HuH-7.5 (cell line): ENCODE results near the gene MYO15B.

Source experiments
- DNase-seq: peaks from one replicate; pipeline ENCODE4 v3.0.0; 2011; ENCODE audit warnings: low spot score

The MYO15B gene

DNA sequence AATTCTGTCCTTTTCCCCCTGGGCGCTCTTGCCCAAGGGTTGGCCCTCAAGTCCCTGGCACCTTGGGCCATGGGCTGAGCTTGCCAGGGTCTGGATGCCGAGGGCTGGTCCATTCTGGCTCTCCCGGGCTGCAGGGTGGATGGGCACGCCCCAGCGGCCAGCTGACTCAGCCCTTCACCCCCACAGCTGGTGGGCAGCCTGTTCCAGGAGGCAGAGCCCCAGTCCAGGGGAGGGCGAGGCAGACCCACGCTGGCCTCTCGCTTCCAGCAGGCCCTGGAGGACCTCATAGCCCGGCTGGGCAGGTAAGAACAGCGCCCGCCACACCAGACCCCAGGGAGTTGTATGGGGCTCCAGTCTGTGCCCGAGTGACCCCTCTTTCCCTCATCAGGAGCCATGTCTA, 15.0 kb downstream of the MYO15B start:
- DNase-seq: no peak

GRCh38 chr17:75603123-75603522, 15.5 kb downstream of the MYO15B start:
- DNase-seq: no peak

GRCh38 chr17:75604034-75604695, 16.6 kb downstream of the MYO15B start:
- no peak for DNase-seq

GRCh38 chr17:75605790-75606189, 18.2 kb downstream of the MYO15B start:
- DNase-seq: no peak

- no peak for DNase-seq
Measured at GRCh38 chr17:75607086-75607485, 19.5 kb downstream of the MYO15B start.

- no peak for DNase-seq
Measured at GRCh38 chr17:75610103-75610984, 22.7 kb downstream of the MYO15B start.

- no peak for DNase-seq
Measured at GRCh38 chr17:75611851-75612429, 24.3 kb downstream of the MYO15B start.

GRCh38 chr17:75612906-75613626, 25.5 kb downstream of the MYO15B start:
- no peak for DNase-seq

DNA sequence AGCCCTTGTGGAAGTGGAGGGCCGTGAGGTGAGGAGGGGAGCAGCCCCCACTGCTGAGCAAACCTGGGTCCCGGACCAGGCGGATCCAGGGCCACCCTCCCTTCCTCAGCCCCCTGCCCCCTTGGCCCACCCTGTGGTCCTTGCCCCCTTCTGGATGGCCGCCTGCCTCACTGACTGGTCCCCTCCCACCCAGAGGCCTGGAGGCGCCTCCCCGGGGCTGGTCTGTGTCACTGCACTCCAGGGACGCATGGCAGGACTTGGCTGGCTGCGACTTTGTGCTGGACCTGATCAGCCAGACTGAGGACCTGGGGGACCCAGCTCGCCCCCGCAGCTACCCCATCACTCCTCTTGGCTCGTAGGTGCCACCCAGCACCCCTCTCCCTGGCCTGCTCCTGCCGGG, 26.4 kb downstream of the MYO15B start:
- peak; percentile 87 for DNase-seq

DNA sequence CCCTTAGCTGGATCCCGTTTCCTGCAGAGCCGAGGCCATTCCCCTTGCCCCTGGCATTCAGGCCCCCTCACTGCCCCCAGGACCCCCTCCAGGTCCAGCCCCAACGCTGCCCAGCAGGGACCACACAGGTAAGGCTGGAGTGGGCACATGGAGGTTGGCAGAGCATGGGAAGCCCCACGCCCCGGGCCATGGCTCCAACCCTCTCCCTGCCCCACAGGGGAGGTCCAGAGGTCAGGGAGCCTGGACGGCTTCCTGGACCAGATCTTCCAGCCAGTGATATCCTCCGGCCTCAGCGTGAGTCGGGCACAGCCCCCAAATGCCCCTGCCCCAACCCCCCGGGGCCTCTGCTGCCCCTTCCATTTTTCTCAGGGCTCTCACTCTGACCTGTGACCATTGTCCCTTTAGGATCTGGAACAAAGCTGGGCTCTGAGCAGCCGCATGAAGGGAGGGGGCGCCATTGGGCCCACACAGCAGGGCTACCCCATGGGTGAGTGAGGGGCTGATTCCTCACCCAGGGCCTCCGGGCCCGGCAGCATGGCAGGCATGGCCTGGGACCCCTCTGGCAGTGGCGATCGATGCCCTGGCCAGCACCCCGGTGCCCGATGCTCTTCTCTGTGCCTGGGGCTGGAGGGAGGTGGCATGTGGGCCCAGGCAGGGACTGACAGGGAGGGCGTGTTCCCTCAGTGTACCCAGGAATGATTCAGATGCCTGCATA, 27.1 kb downstream of the MYO15B start:
- DNase-seq: no peak

DNA sequence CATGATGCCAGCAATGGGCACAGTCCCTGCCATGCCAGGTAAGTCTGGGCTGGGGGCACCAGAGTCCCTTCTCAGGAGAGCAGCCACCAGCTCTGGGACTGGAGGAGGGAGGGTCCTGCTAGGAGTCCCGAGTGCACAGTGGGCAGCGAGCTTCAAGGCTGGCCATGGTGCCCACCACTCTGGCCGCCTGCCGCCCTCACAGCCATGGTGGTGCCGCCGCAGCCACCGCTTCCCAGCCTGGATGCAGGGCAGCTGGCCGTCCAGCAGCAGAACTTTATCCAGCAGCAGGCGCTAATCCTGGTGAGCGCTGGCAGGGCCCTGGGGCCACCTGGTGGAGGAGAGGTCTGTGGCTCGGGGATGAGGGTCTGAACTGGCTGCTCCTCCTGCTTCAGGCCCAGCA, 27.7 kb downstream of the MYO15B start:
- DNase-seq: no peak

GRCh38 chr17:75616521-75617122, 29.0 kb downstream of the MYO15B start:
- DNase-seq: no peak

- DNase-seq: no peak
Measured at GRCh38 chr17:75617218-75617617, 29.6 kb downstream of the MYO15B start.

GRCh38 chr17:75617675-75618074, 30.1 kb downstream of the MYO15B start:
- DNase-seq: no peak

GRCh38 chr17:75619506-75620431, 32.2 kb downstream of the MYO15B start:
- DNase-seq: peak; percentile 93

- no peak for DNase-seq
Measured at GRCh38 chr17:75621489-75621888, 33.9 kb downstream of the MYO15B start.

DNA sequence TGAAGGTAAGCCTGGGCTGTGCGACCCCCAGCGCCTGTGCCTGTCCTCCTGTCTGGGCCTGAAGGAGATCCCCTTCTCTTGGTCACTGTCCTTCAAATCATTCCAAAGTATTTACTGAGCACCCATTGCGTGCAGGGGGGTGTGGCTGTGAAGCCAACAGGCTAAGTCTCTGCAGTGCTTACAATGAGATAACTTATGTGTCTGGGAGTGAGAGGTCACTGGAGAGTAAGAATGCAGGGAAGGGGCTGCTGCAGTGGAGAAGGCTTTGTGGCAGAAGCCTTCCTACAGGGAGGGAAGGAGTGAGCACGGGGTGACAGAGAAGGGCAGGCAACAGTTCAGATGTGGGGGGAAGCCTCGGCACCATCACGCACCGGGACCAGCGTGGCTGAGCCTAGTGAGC, 34.5 kb downstream of the MYO15B start:
- DNase-seq: no peak

DNA sequence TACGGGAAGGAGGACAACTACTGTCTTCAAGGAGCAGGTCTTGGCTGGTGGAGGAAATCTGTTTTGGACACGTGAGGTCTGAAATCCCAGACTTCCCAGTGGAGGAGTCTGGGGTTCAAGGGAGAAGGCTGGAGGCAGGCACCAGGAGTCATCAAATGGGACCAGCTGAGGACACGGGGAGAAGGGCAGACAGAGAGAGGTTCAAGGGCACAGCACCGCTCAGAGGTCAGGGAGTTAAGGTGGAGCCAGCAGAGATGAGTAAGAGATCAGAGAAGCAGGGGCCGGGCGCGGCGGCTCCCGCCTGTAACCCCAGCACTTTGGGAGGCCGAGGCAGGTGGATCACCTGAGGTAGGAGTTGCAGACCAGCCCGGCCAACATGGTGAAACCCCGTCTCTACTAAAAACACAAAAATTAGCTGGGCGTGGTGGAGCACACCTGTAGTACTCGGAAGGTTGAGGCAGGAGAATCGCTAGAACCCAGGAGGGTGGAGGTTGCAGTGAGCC, 35.2 kb downstream of the MYO15B start:
- DNase-seq: no peak

- no peak for DNase-seq
Measured at GRCh38 chr17:75623386-75623785, 35.8 kb downstream of the MYO15B start.

DNA sequence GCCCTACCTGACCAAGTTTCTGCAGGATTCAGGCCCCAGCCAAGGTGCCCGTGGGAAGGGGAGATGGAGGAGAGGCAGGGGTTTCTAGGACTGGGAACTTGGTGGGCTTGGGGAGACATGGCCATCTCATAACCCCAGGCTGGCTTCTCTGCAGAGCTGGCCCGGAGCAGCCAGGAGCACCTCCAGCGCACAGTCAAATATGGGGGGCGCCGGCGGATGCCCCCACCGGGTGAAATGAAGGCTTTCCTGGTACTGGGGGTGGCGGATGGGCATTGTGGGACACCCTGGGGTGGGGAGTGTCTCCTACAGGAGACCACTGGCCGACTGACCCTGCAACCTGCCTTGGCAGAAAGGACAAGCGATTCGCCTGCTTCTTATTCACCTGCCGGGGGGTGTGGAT, 36.4 kb downstream of the MYO15B start:
- DNase-seq: no peak
